ENCODE results near the gene STIM1.
A peak's percentile ranks its signal among the peaks of the same experiment; 100 is the strongest.

STIM1 gene

DNA sequence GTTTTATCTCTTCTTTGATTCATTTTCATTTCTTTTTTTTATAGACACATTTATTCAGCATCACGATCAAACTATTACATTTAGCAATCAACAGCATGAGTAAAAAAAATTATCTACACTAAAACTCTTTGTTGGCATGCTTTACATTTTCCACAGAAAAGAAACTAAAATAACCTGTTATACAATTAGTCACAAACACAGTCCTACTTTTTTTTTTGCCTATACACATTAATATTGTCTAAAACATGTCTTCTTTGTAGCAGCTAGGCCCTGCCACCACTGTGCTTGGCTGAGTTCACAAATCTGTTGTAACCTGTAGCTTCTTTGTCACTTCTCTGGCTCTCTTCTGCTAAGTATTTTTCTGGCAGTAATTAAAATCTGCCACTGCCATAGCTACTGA is 117.0 kb downstream of the STIM1 start:
- ChIA-PET CTCF (interaction anchor here (3.1 to 4.2 kb wide), 2 partner anchors 117 to 123 kb away, joined by 13 to 21 read pairs; partner anchors contain the start of gene STIM1), POLR2A (no interaction called here)
- DNase-seq (ENCODE audit: low read depth, low spot score) = no peak
- no peak for TF ChIP-seq CTCF (IDR thresholded peaks at IDR 0.05; ENCODE audit: insufficient read depth, low read length, missing control alignments)
- no peak overlapping the region for H3K4me3 ChIP-seq (ENCODE audit: low read depth, low read length)

DNA sequence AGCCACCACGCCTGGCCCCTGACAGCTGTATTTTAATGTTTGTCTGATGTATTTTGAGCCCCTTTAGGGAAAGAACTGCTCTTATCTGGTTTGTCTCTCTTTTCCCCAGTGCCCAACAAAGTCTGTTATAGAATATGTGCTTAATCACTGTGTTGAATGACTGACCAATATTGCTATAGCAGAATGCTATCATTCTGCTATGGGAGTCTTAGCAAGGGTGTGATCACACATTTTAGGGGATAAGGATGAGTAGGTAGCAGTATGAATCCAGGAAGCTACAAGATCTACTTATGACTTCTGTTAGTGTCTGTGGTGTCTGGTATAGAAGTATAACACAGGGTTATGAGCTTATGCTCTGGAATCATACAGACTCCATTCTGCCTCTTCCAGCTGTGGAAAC is 121.6 kb downstream of the STIM1 start:
- no peak for TF ChIP-seq CTCF (IDR thresholded peaks at IDR 0.05; ENCODE audit: insufficient read depth, low read length, missing control alignments)
- ChIA-PET CTCF (interaction anchor here (0.6 to 4.8 kb wide), 4 partner anchors 51 to 122 kb away, joined by 3 to 20 read pairs (median 3); partner anchors contain the start of gene STIM1), POLR2A (no interaction called here)
- DNase-seq (ENCODE audit: low read depth, low spot score) = no peak
- no peak overlapping the region for H3K4me3 ChIP-seq (ENCODE audit: low read depth, low read length)

DNA sequence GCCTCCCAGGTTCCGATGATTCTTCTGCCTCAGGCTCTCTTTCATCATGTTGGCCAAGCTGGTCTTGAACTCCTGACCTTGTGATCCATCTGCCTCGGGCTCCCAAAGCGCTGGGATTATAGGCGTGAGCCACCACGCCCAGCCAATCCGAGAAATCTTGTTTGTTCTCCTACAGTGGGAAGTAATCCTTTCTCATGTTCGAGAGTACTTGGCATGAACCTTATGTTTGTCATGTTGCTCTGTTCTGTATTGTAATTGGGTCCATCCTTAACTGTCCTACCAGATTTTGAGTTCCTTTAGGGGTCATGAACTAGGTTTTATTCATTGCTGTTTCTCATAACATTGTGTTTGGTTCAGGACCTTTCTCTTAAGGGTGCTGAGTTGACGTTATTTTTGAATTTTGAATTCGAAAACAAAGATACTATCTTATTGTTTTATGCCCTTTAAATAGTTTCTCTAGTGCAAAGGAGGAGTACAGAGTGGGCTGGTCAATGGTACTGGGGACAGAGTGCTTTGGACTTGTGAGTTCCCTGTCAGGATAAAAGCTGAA is 125.7 kb downstream of the STIM1 start:
- ChIA-PET POLR2A (no interaction called here), CTCF (interaction anchor here (1.6 to 1.7 kb wide), 2 partner anchors 132 to 133 kb away, joined by 3 to 5 read pairs; no protein-coding TSS in a partner anchor)
- DNase-seq (ENCODE audit: low read depth, low spot score) = no peak
- TF ChIP-seq CTCF (IDR thresholded peaks at IDR 0.05; ENCODE audit: insufficient read depth, low read length, missing control alignments) = no peak
- no peak overlapping the region for H3K4me3 ChIP-seq (ENCODE audit: low read depth, low read length)

- POLR2A ChIA-PET = no interaction called here
- DNase-seq (ENCODE audit: low read depth, low spot score) = no peak
- no peak for TF ChIP-seq CTCF (IDR thresholded peaks at IDR 0.05; ENCODE audit: insufficient read depth, low read length, missing control alignments)
- CTCF ChIA-PET = interaction anchor here (1.6 to 3.4 kb wide), 3 partner anchors 128 to 134 kb away, joined by 3 to 15 read pairs (median 5); partner anchors contain the start of gene STIM1
- no peak overlapping the region for H3K4me3 ChIP-seq (ENCODE audit: low read depth, low read length)
Observed at GRCh38 chr11:3982431-3982830, 127.0 kb downstream of the STIM1 start.

GRCh38 chr11:3983101-3983500 is 127.6 kb downstream of the STIM1 start:
- CTCF ChIA-PET = interaction anchor here (0.6 to 6.7 kb wide), 5 partner anchors 128 to 1019 kb away, joined by 3 to 38 read pairs (median 5); partner anchors contain the start of gene STIM1
- POLR2A ChIA-PET = no interaction called here
- H3K4me3 ChIP-seq (ENCODE audit: low read depth, low read length) = no peak overlapping the region
- DNase-seq (ENCODE audit: low read depth, low spot score) = no peak
- no peak for TF ChIP-seq CTCF (IDR thresholded peaks at IDR 0.05; ENCODE audit: insufficient read depth, low read length, missing control alignments)

DNA sequence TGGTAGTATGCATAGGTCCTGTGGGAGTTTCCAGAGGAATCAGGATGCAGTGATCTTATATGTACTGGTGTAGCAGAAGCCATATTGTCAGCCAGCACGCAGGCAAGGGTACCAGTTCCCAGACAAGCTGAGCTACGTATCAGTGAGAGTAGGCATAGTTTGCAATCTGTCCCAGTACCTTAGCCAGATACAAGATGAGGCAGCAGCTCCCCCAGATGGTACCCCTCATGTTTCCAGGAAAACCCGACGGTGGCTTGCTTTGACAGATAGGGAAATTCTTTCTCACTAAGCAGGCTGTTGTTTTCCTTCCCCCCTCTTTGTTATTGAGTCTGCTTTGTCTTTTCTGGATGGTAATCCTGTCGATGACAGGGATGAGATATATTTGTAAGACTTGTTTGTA is 129.4 kb downstream of the STIM1 start:
- no peak for DNase-seq (ENCODE audit: low read depth, low spot score)
- peak; percentile 32 for TF ChIP-seq CTCF (IDR thresholded peaks at IDR 0.05; ENCODE audit: insufficient read depth, low read length, missing control alignments)
- H3K4me3 ChIP-seq (ENCODE audit: low read depth, low read length) = no peak overlapping the region
- POLR2A ChIA-PET = interaction anchor here (1.0 kb wide), 1 partner anchor 26 kb away, joined by 4 read pairs; no protein-coding TSS in a partner anchor
- CTCF ChIA-PET = interaction anchor here (1.7 to 6.7 kb wide), 3 partner anchors 11 to 134 kb away, joined by 3 to 38 read pairs (median 15); partner anchors contain the start of gene STIM1
